HG02840 (cell line): Measurements from ENCODE around the gene ARID5B.

Source experiments
- ATAC-seq: cut with Tn5 transposase; IDR thresholded peaks from one replicate; pipeline ENCODE4 v1.9.1; 2021; ENCODE audit warnings: mild to moderate bottlenecking, moderate library complexity, moderate number of reproducible peaks; ENCODE audit not compliant: unreplicated experiment, low FRiP score

The ARID5B gene

GRCh38 chr10:62082271-62082656 lies 180.8 kb downstream of the ARID5B start:
- no peak for ATAC-seq

- ATAC-seq = no peak
These were observed 181.4 kb downstream of the ARID5B start for GRCh38 chr10:62082729-62083411.

GRCh38 chr10:62083412-62084267 lies 182.1 kb downstream of the ARID5B start:
- ATAC-seq = no peak

- no peak for ATAC-seq
These were observed 183.0 kb downstream of the ARID5B start for GRCh38 chr10:62084451-62084850.

GRCh38 chr10:62085404-62085803 lies 183.9 kb downstream of the ARID5B start:
- ATAC-seq = no peak

GRCh38 chr10:62085821-62086220 lies 184.3 kb downstream of the ARID5B start:
- ATAC-seq = no peak

GRCh38 chr10:62087329-62087728 lies 185.8 kb downstream of the ARID5B start:
- ATAC-seq = no peak

- ATAC-seq = no peak
These were observed 187.3 kb downstream of the ARID5B start for GRCh38 chr10:62088786-62089185.

GRCh38 chr10:62092301-62093030 lies 191.0 kb downstream of the ARID5B start:
- ATAC-seq = no peak

GRCh38 chr10:62093863-62094291 lies 192.4 kb downstream of the ARID5B start:
- ATAC-seq = no peak

- ATAC-seq = no peak
These were observed 194.0 kb downstream of the ARID5B start for GRCh38 chr10:62095181-62096122.

GRCh38 chr10:62096256-62096933 lies 194.9 kb downstream of the ARID5B start:
- no peak for ATAC-seq

- no peak for ATAC-seq
These were observed 197.0 kb downstream of the ARID5B start for GRCh38 chr10:62098278-62099121.

- no peak for ATAC-seq
These were observed 197.8 kb downstream of the ARID5B start for GRCh38 chr10:62099299-62099698.

GRCh38 chr10:62103857-62104256 lies 202.4 kb downstream of the ARID5B start:
- no peak for ATAC-seq

GRCh38 chr10:62106929-62107519 lies 205.5 kb downstream of the ARID5B start:
- no peak for ATAC-seq

GRCh38 chr10:62108759-62109586 lies 207.5 kb downstream of the ARID5B start:
- ATAC-seq = no peak
